H9 (cell line): ENCODE results near the gene MYO1E. TPM values are rescaled to one million over a fixed set of nuclear protein-coding genes. Genes with fewer than 3 reads are reported as not detected.

ENCODE experiments used
- DNase-seq: peaks from one replicate; pipeline ENCODE4 v3.0.0-alpha.2; 2017
- H2AFZ ChIP-seq: one replicate; pipeline ENCODE4 v1.6.1; 2013; ENCODE audit warnings: mild to moderate bottlenecking, low read length, control low read depth, moderate library complexity
- H2AK5ac ChIP-seq: 2 replicates; pipeline ENCODE4 v1.6.1; 2013; ENCODE audit warnings: low read length, control low read depth, mixed read lengths; ENCODE audit not compliant: insufficient read length
- H2BK120ac ChIP-seq: one replicate; pipeline ENCODE4 v1.6.1; 2013; ENCODE audit warnings: low read depth, mild to moderate bottlenecking, low read length, control low read depth, inconsistent platforms; ENCODE audit not compliant: poor library complexity, severe bottlenecking
- H2BK12ac ChIP-seq: 2 replicates; pipeline ENCODE4 v1.6.1; 2013; ENCODE audit warnings: low read length, control low read depth, mixed read lengths, low read depth; ENCODE audit not compliant: insufficient read length
- H2BK15ac ChIP-seq: 2 replicates; pipeline ENCODE4 v1.6.1; 2013; ENCODE audit warnings: low read depth, low read length, control low read depth
- H2BK20ac ChIP-seq: one replicate; pipeline ENCODE4 v1.6.1; 2013; ENCODE audit warnings: low read depth, mild to moderate bottlenecking, low read length, control low read depth, inconsistent platforms; ENCODE audit not compliant: poor library complexity, severe bottlenecking
- H2BK5ac ChIP-seq: 2 replicates; pipeline ENCODE4 v1.6.1; 2013; ENCODE audit warnings: low read length, control low read depth, mixed read lengths; ENCODE audit not compliant: insufficient read length
- H3K14ac ChIP-seq: 2 replicates; pipeline ENCODE4 v1.6.1; 2013; ENCODE audit warnings: low read length, control low read depth; ENCODE audit not compliant: insufficient read depth
- H3K18ac ChIP-seq: 2 replicates; pipeline ENCODE4 v1.6.1; 2013; ENCODE audit warnings: low read depth, mild to moderate bottlenecking, mixed read lengths, low read length, control low read depth; ENCODE audit not compliant: insufficient read length
- H3K23ac ChIP-seq: 2 replicates; pipeline ENCODE4 v1.6.1; 2013; ENCODE audit warnings: low read length, control low read depth, mixed read lengths, low read depth; ENCODE audit not compliant: insufficient read length
- H3K23me2 ChIP-seq: 2 replicates; pipeline ENCODE4 v1.6.1; 2013; ENCODE audit warnings: low read depth, mild to moderate bottlenecking, mixed read lengths, low read length, control low read depth; ENCODE audit not compliant: insufficient read length, poor library complexity, severe bottlenecking
- H3K27ac ChIP-seq: 2 replicates; pipeline ENCODE4 v1.5.1; 2013; ENCODE audit warnings: low read length, control low read depth, mixed read lengths, low read depth; ENCODE audit not compliant: insufficient read length
- H3K27me3 ChIP-seq: 2 replicates; pipeline ENCODE4 v1.6.1; 2013; ENCODE audit warnings: low read length, control low read depth, inconsistent platforms; ENCODE audit not compliant: insufficient read depth
- H3K4ac ChIP-seq: 2 replicates; pipeline ENCODE4 v1.6.1; 2013; ENCODE audit warnings: low read depth, mild to moderate bottlenecking, control low read depth, inconsistent platforms, low read length, moderate library complexity
- H3K4me1 ChIP-seq: 2 replicates; pipeline ENCODE4 v1.6.1; 2013; ENCODE audit warnings: low read length, control low read depth, inconsistent platforms; ENCODE audit not compliant: insufficient read depth
- H3K4me2 ChIP-seq: 2 replicates; pipeline ENCODE4 v1.6.1; 2013; ENCODE audit warnings: low read length, control low read depth, mixed read lengths; ENCODE audit not compliant: insufficient read length, insufficient read depth
- H3K56ac ChIP-seq: 2 replicates; pipeline ENCODE4 v1.6.1; 2013; ENCODE audit warnings: low read depth, mild to moderate bottlenecking, mixed read lengths, low read length, control low read depth; ENCODE audit not compliant: insufficient read length
- H3K79me1 ChIP-seq: 2 replicates; pipeline ENCODE4 v1.6.1; 2013; ENCODE audit warnings: low read depth, mild to moderate bottlenecking, moderate library complexity, low read length, control low read depth, inconsistent platforms; ENCODE audit not compliant: insufficient read depth, poor library complexity, severe bottlenecking
- H3K79me2 ChIP-seq: 2 replicates; pipeline ENCODE4 v1.6.1; 2013; ENCODE audit warnings: low read length, control low read depth, inconsistent platforms; ENCODE audit not compliant: insufficient read depth
- H3K9ac ChIP-seq: 2 replicates; pipeline ENCODE4 v1.6.1; 2013; ENCODE audit warnings: low read length, control low read depth, mixed read lengths; ENCODE audit not compliant: insufficient read length; ENCODE audit errors: extremely low read depth
- H3K9me3 ChIP-seq: one replicate; pipeline ENCODE4 v1.6.1; 2013; ENCODE audit warnings: low read depth, low read length, inconsistent platforms; ENCODE audit not compliant: control insufficient read depth
- H3T11ph ChIP-seq: one replicate; pipeline ENCODE4 v1.6.1; 2013; ENCODE audit warnings: mild to moderate bottlenecking, low read length, control low read depth, inconsistent platforms
- H4K20me1 ChIP-seq: one replicate; pipeline ENCODE4 v1.6.1; 2013; ENCODE audit not compliant: control insufficient read depth, insufficient read length, insufficient read depth
- H4K5ac ChIP-seq: 2 replicates; pipeline ENCODE4 v1.6.1; 2013; ENCODE audit warnings: low read depth, mild to moderate bottlenecking, mixed read lengths, low read length, control low read depth; ENCODE audit not compliant: insufficient read length
- H4K8ac ChIP-seq: replicated peaks from 2 replicates; pipeline ENCODE4 v1.6.1; 2013; ENCODE audit warnings: low read length, control low read depth, mixed read lengths, low read depth; ENCODE audit not compliant: insufficient read length
- H4K91ac ChIP-seq: 2 replicates; pipeline ENCODE4 v1.6.1; 2013; ENCODE audit warnings: low read depth, mild to moderate bottlenecking, moderate library complexity, mixed read lengths, low read length, control low read depth; ENCODE audit not compliant: insufficient read length
- H3K27ac Mint-ChIP-seq, 3 experiments: 2 replicates in 2 of 3; 3 replicates in 1 of 3; pipeline ENCODE4 v1.8.0; 2020 to 2021; ENCODE audit warnings: mixed read lengths in 3 of 3, mild to moderate bottlenecking in 1 of 3, moderate library complexity in 1 of 3
- H3K27me3 Mint-ChIP-seq: 2 replicates; pipeline ENCODE4 v1.8.0; 2021; ENCODE audit warnings: low read depth, mild to moderate bottlenecking, moderate library complexity, mixed read lengths
- H3K36me3 Mint-ChIP-seq, 3 experiments: 2 replicates in 2 of 3; 3 replicates in 1 of 3; pipeline ENCODE4 v1.8.0; 2020 to 2021; ENCODE audit warnings: low read depth in 3 of 3, mixed read lengths in 3 of 3; ENCODE audit not compliant: insufficient read depth in 1 of 3
- H3K4me1 Mint-ChIP-seq, 2 experiments: 2 replicates each; pipeline ENCODE4 v1.8.0; 2020; ENCODE audit warnings: mixed read lengths in 2 of 2
- H3K4me3 Mint-ChIP-seq, 2 experiments: 2 replicates in 1 of 2; 3 replicates in 1 of 2; pipeline ENCODE4 v1.8.0; 2020 to 2021; ENCODE audit warnings: mild to moderate bottlenecking in 2 of 2, mixed read lengths in 2 of 2, moderate library complexity in 1 of 2
- H3K9me3 Mint-ChIP-seq, 2 experiments: 2 replicates in 1 of 2; 3 replicates in 1 of 2; pipeline ENCODE4 v1.8.0; 2020; ENCODE audit warnings: mild to moderate bottlenecking in 2 of 2, mixed read lengths in 2 of 2, moderate library complexity in 1 of 2
- CTCF ChIP-seq: fragments of 200-600 bp; sonication (generic); conservative IDR thresholded peaks from 3 replicates; pipeline ENCODE4 v1.8.0; 2021; ENCODE audit warnings: antibody characterized with exemption, mild to moderate bottlenecking
- WGBS: extraction: QIAGEN DNeasy Blood & Tissue Kit; methylation state at CpG from one replicate; pipeline ENCODE4 v1.1.7; 2013; ENCODE audit warnings: missing lambda C conversion rate, low lambda C conversion rate, mixed read lengths; ENCODE audit not compliant: insufficient read length; ENCODE audit errors: extremely low coverage; 5-methylcytosine and 5-hydroxymethylcytosine counted together
- total RNA-seq: library from RNA; stranded (reverse); gene quantifications from 2 replicates; pipeline ENCODE4 v1.2.1, GENCODE V29; 2021

MYO1E gene
- total RNA-seq, 1 experiment from 2014 or later: 235 TPM

- H3K4me1 Mint-ChIP-seq: peaks cover 63 to 69% of the 10 kb centered on the region in 2 experiments
- no peak for DNase-seq
- Histone ChIP-seq H2BK20ac (no peak overlapping the region), H2AK5ac (no peak overlapping the region), H3K4ac (no peak overlapping the region), H3K4me1 (peaks cover 8% of the 10 kb centered on the region), H3K14ac (no peak overlapping the region), H3K56ac (no peak overlapping the region), H3K27ac (no peak overlapping the region), H2BK12ac (no peak overlapping the region), H3K27me3 (no peaks in the 10 kb centered on the region), H2BK5ac (no peak overlapping the region), H3K9ac (no peak overlapping the region), H2BK120ac (no peak overlapping the region), H2AFZ (no peak overlapping the region), H3K23me2 (no peaks in the 10 kb centered on the region), H3K9me3 (no peaks in the 10 kb centered on the region), H3K79me2 (no peaks in the 10 kb centered on the region), H3K79me1 (no peaks in the 10 kb centered on the region), H4K5ac (no peak overlapping the region), H2BK15ac (no peak overlapping the region), H4K91ac (no peak overlapping the region), H3K4me2 (no peak overlapping the region), H3T11ph (no peak overlapping the region), H4K20me1 (no peaks in the 10 kb centered on the region), H4K8ac (no peak overlapping the region), H3K18ac (no peak overlapping the region), H3K23ac (no peak overlapping the region)
- H3K27me3 Mint-ChIP-seq: no peaks in the 10 kb centered on the region
- H3K27ac Mint-ChIP-seq: peak overlapping the region; percentile 38 to 77 (median 47); a peak in 4 of 7 replicates
- WGBS: no CpG with 5 or more reads among the region's 17 CpGs
- no peaks in the 10 kb centered on the region; a peak in 1 of 5 replicates for H3K9me3 Mint-ChIP-seq
- no peak overlapping the region; a peak in 1 of 5 replicates for H3K4me3 Mint-ChIP-seq
- no peak for TF ChIP-seq CTCF
- H3K36me3 Mint-ChIP-seq: peaks cover 3 to 13% (median 3%) of the 10 kb centered on the region in 3 experiments; a peak in 5 of 7 replicates
Observed at GRCh38 chr15:59295261-59296001, 77.2 kb downstream of the MYO1E start.
